Measurements from ENCODE around the gene CAMKK1. TPM values are rescaled to one million over a fixed set of nuclear protein-coding genes. Genes with fewer than 3 reads are reported as not detected.

Gene CAMKK1
- total RNA-seq, 1 experiment from 2014 or later = 10.1 TPM

GRCh38 chr17:3890082-3890877 is 2.6 kb downstream of the CAMKK1 start:
- Histone ChIP-seq H3K9me3 (ENCODE audit: low read length) (no peaks in the 10 kb centered on the region), H3K4me1 (ENCODE audit: insufficient read depth, low read length) (peaks cover 66% of the 10 kb centered on the region), H3K9me2 (replicated peaks; ENCODE audit: low read length) (no peaks in the 10 kb centered on the region), H2AFZ (ENCODE audit: low read length) (no peak overlapping the region), H3K4me3 (ENCODE audit: low read length) (peak overlapping the region; percentile 49; the same call in 1 of the 2 replicates), H3K4me2 (ENCODE audit: low read length) (peak overlapping the region; percentile 83), H3F3A (ENCODE audit: low read length, unreplicated experiment) (no peaks in the 10 kb centered on the region), H3K27me3 (ENCODE audit: low read length) (no peaks in the 10 kb centered on the region), H3K36me3 (ENCODE audit: low read depth, low read length) (no peaks in the 10 kb centered on the region), H3K9ac (ENCODE audit: low read length) (peak overlapping the region; percentile 47), H4K20me1 (ENCODE audit: low read length) (no peaks in the 10 kb centered on the region), H3K27ac (ENCODE audit: low read length) (peak overlapping the region; percentile 81), H3K79me2 (ENCODE audit: low read length) (peaks cover 45% of the 10 kb centered on the region)
- intact Hi-C loops (cut with micrococcal nuclease) = no loop called here
- BruUV-seq (replicated peaks) = no TSS peak
- CTCF ChIA-PET = interaction anchor here (0.6 kb wide), 1 partner anchor 27 kb away, joined by 4 read pairs; no protein-coding TSS in a partner anchor
- peak; percentile 87 for DNase-seq
- peak; percentile 26 for ATAC-seq
- TF ChIP-seq EZH2phosphoT487 (IDR thresholded peaks at IDR 0.05; ENCODE audit: borderline replicate concordance, low read length) = peak; percentile 84
- TF ChIP-seq EZH2 (IDR thresholded peaks at IDR 0.05; ENCODE audit: low read length, unreplicated experiment) = no peak
- POLR2A ChIA-PET (ENCODE audit: unreplicated experiment) = no interaction called here

DNA sequence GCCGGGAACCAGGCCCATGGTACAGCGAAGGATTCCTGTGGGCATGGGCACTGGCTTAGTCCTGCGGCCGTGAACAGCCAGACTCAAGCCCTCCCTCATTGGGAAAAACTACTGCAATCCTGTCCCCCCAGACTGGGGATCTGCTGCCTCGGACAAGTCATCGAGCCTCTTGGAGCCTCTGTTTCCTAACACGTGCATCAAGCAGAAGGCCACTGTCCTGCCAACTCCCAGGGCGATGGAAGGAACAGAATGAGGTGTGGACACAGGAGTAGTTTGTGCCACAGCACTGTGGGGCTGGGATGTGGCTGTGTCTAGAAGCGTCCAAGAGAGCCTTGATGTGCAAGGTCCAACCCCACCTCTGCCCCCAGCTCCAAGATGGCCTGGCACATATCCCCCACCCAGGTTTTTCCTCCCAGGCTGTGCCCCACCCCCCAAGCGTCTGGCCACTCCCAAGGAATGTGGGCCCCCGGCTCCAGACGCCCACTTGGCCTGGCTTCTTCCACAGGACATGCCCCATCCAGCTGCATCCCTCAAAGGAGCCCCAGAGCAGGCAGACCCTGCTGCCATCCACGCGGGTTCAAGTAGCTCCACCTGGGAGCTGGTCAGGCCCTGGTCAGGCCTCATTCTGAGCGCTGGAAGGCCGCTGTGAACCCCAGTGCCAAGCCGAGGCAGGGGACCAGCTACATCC is 3.4 kb downstream of the CAMKK1 start:
- no peaks in the 10 kb centered on the region for H3K9me3 ChIP-seq (ENCODE audit: low read length)
- no peaks in the 10 kb centered on the region for H3K27me3 ChIP-seq (ENCODE audit: low read length)
- H3K79me2 ChIP-seq (ENCODE audit: low read length) = peaks cover 45% of the 10 kb centered on the region
- H3F3A ChIP-seq (ENCODE audit: low read length, unreplicated experiment) = no peaks in the 10 kb centered on the region
- H2AFZ ChIP-seq (ENCODE audit: low read length) = no peak overlapping the region
- ChIA-PET POLR2A (ENCODE audit: unreplicated experiment) (no interaction called here), CTCF (interaction anchor here (0.6 kb wide), 1 partner anchor 26 kb away, joined by 4 read pairs; no protein-coding TSS in a partner anchor)
- no TSS peak for BruUV-seq (replicated peaks)
- H3K9me2 ChIP-seq (replicated peaks; ENCODE audit: low read length) = no peaks in the 10 kb centered on the region
- H3K4me3 ChIP-seq (ENCODE audit: low read length) = no peak overlapping the region; the same call in 1 of the 2 replicates
- ATAC-seq (no peak), DNase-seq (no peak)
- intact Hi-C loops (cut with micrococcal nuclease) = no loop called here
- peak overlapping the region; percentile 83 for H3K4me2 ChIP-seq (ENCODE audit: low read length)
- TF ChIP-seq, protein P1, sequence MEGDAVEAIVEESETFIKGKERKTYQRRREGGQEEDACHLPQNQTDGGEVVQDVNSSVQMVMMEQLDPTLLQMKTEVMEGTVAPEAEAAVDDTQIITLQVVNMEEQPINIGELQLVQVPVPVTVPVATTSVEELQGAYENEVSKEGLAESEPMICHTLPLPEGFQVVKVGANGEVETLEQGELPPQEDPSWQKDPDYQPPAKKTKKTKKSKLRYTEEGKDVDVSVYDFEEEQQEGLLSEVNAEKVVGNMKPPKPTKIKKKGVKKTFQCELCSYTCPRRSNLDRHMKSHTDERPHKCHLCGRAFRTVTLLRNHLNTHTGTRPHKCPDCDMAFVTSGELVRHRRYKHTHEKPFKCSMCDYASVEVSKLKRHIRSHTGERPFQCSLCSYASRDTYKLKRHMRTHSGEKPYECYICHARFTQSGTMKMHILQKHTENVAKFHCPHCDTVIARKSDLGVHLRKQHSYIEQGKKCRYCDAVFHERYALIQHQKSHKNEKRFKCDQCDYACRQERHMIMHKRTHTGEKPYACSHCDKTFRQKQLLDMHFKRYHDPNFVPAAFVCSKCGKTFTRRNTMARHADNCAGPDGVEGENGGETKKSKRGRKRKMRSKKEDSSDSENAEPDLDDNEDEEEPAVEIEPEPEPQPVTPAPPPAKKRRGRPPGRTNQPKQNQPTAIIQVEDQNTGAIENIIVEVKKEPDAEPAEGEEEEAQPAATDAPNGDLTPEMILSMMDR (conservative IDR thresholded peaks at IDR 0.05; ENCODE audit: low read depth, low read length) = no peak
- no peak for TF ChIP-seq EZH2 (IDR thresholded peaks at IDR 0.05; ENCODE audit: low read length, unreplicated experiment)
- no peak for TF ChIP-seq EZH2phosphoT487 (IDR thresholded peaks at IDR 0.05; ENCODE audit: borderline replicate concordance, low read length)
- H4K20me1 ChIP-seq (ENCODE audit: low read length) = no peaks in the 10 kb centered on the region
- no peaks in the 10 kb centered on the region for H3K36me3 ChIP-seq (ENCODE audit: low read depth, low read length)
- H3K9ac ChIP-seq (ENCODE audit: low read length) = peak overlapping the region; percentile 61
- peaks cover 58% of the 10 kb centered on the region for H3K4me1 ChIP-seq (ENCODE audit: insufficient read depth, low read length)
- H3K27ac ChIP-seq (ENCODE audit: low read length) = peak overlapping the region; percentile 81

GRCh38 chr17:3888343-3889171 is 4.3 kb downstream of the CAMKK1 start:
- Histone ChIP-seq H3K9ac (ENCODE audit: low read length) (peak overlapping the region; percentile 61), H3K4me1 (ENCODE audit: insufficient read depth, low read length) (peaks cover 50% of the 10 kb centered on the region), H2AFZ (ENCODE audit: low read length) (peak overlapping the region; percentile 81), H3K79me2 (ENCODE audit: low read length) (peaks cover 45% of the 10 kb centered on the region), H3K9me2 (replicated peaks; ENCODE audit: low read length) (no peaks in the 10 kb centered on the region), H3K36me3 (ENCODE audit: low read depth, low read length) (no peaks in the 10 kb centered on the region), H3K4me2 (ENCODE audit: low read length) (peak overlapping the region; percentile 83), H3K4me3 (ENCODE audit: low read length) (peak overlapping the region; percentile 40; the same call in 1 of the 2 replicates), H3F3A (ENCODE audit: low read length, unreplicated experiment) (no peaks in the 10 kb centered on the region), H3K9me3 (ENCODE audit: low read length) (no peaks in the 10 kb centered on the region), H3K27me3 (ENCODE audit: low read length) (no peaks in the 10 kb centered on the region), H4K20me1 (ENCODE audit: low read length) (no peaks in the 10 kb centered on the region), H3K27ac (ENCODE audit: low read length) (peak overlapping the region; percentile 81)
- POLR2A ChIA-PET (ENCODE audit: unreplicated experiment) = no interaction called here
- intact Hi-C loops (cut with micrococcal nuclease) = no loop called here
- ATAC-seq = peak; percentile 30
- CTCF ChIA-PET = no interaction called here
- no TSS peak for BruUV-seq (replicated peaks)
- peak; percentile 87 for DNase-seq
- peak; percentile 98 for TF ChIP-seq EZH2phosphoT487 (IDR thresholded peaks at IDR 0.05; ENCODE audit: borderline replicate concordance, low read length)
- TF ChIP-seq, protein P1 (conservative IDR thresholded peaks at IDR 0.05; ENCODE audit: low read depth, low read length) = no peak

Measured in PC-3 (cell line).